ENCODE results near the gene ZC3HAV1.

ZC3HAV1 gene

GRCh38 chr7:139004321-139005090, 105.0 kb downstream of the ZC3HAV1 start:
- DNase-seq, result peak; percentile 11

GRCh38 chr7:138999414-138999813, 110.1 kb downstream of the ZC3HAV1 start:
- DNase-seq, result no peak

Measured in NCI-H69 (cell line).